GM12874 (cell line): ENCODE results near the gene ITGBL1.

Experiments
- CTCF ChIP-seq: IDR thresholded peaks from 2 replicates; pipeline ENCODE4 v1.5.1; 2011; ENCODE audit warnings: low read depth, mild to moderate bottlenecking, control low read depth, low read length, moderate library complexity; ENCODE audit not compliant: insufficient read depth

ITGBL1 gene

DNA sequence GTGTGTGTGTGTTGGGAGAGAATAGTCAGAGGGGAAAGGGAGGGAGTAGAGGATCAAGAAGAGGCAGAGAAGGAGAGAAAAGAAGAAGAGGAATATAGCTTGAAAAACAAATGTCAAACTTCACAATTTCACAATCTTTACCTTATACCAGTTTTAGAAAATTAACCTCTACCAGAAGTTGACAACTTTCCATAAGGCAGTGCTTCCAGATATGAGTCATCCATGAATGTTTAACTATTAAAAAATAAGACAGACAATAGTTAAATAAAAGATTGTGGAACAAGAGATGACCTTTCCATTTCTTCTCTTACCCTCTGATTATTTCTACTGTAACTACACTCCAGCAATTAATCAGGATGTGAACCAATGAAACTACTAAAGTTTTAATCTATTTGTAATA, 229.4 kb downstream of the ITGBL1 start:
- TF ChIP-seq CTCF, result no peak

- TF ChIP-seq CTCF, result no peak
Measured at GRCh38 chr13:101686003-101686402, 233.5 kb downstream of the ITGBL1 start.

DNA sequence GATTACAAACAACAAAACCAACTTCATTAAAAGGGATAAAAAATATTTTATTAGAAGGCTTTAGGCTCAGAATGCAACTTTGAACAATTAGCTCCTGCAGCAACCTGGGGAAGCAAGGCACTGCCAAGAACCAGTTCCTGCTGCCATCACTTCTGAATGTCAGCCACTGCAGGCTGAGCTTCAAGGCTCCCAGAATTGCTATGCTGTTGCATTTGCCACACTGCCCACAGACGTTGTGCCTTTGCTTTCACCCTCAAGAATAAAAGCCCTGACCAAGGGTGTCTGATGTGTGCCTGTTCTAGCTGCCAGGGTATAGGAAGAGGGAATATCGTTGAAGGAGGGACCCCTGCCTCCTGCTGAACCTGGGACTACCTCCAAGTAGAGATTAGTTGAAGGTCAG, 238.4 kb downstream of the ITGBL1 start:
- TF ChIP-seq CTCF, result no peak

- TF ChIP-seq CTCF, result no peak
Measured at GRCh38 chr13:101691341-101691860, 238.9 kb downstream of the ITGBL1 start.

DNA sequence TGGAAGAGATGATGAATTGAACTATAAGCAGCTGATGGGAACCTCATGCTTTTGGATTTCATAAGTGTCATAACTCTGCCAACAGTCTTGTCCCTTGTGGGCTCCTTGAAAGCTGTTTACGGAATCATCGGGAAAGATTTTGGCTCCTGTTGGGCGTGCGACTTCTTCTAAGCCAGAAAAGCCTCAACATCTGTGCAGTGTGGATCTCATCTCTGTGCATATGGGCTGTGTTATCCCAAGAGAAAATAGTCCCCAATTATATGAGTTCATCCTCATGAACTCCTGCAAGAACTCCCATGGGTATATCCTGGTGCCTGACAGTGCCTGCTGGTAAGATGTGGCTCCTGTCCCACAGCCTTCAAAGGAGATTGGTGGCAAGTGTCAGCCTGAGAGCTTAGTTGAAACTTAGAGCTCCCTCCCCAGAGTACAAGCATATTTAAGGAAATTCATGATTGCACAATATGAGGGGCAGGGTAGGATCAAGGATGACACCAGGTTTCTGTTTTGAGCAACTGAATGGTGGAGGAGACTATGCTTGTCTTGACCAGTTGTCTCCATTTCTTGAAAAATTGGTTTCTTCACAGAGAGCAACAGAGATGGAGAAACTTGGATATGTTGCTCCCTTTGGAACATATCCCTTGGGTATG, 243.5 kb downstream of the ITGBL1 start:
- TF ChIP-seq CTCF, result no peak

DNA sequence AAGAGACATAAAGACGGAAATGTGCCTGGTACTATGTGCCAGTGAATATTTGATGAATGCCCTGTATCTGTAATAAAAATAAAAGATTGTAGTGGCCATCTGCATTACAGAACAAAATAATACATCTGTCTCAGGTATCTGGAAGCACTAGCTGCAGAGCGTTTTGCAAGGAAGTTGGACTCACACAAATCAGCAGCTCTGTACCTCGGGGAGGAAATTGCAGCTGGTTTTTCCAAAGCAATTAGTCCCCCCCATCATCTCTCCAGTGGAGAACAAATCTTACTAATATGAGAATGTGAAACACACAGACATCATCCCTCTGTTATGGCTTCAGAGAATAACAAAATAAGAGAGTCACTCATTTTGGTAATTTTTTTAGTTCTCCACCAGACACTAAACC, 245.3 kb downstream of the ITGBL1 start:
- TF ChIP-seq CTCF, result no peak

GRCh38 chr13:101698400-101698799, 245.9 kb downstream of the ITGBL1 start:
- no peak for TF ChIP-seq CTCF

DNA sequence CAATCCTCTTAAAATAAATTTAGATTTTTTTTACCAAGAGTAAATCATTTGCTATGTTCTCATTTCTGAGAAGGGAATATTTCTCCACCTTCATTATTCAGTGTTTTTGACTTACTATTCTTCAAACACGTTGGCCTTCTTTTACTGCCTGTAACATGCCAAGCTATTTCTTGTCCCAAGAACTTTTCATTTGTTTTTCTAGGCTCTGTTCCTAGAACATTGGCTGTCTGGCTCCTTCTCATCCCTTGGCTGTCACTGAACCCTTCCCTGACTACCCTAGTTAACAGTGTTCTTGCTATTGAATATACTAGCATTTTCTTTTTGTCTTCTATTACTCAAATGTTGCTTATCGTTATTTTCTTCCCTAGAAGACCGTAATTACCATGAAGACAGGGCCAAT, 248.1 kb downstream of the ITGBL1 start:
- no peak for TF ChIP-seq CTCF
